ENCODE results near the gene C12orf50. TPM values are rescaled to one million over a fixed set of nuclear protein-coding genes. Genes with fewer than 3 reads are reported as not detected.

The C12orf50 gene, protein sequence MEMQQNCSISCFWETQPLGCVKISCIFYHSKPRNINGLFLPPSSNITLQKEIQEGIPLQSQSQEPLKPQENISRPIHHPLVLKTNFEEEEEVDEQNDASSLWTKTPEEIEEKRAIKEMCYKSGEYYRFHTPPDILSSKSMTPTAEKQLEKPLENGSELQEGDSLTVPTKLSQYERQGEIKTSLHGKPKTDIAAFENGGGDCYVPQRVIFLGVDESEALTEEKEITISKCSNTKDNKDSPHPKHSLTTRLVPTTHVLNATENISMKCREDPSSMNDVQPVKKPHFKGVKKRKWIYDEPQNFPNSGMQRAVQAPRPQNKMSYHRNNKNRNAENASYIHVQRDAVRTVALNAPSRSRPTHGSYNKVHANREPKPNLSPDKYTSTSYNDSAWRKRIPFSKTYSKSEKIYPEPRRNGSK
- total RNA-seq: not detected

DNA sequence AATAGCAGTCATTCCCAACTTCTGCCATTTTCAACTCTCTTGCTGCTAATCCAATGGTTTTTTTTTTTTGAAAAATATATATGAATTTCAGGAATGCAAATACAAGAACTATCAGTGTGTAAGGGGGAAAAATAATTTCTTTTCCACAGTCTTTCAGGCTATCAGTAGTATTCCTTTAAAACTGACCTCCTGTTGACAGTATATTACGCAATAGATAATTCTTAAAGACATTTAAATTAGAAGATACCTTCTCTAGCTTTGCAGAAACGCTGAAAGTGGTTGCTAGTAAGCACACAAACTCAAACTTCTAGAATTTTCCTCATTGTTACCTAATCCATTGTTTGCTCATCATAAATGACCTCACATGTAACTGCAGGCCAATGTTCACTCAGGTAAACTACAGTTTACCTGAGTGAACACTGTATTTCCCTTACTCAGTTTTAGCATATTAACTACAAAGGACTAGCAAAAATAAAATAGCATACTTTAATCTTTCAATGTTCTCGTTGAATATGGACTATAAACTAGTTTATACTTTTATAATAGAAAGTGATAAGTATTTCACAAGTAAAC lies at the start of gene C12orf50:
C12orf50 (minus strand) TSS at position 309 of the 573 bp plus-strand sequence. CDS start 2,439 bp downstream, outside the sequence.
- Histone ChIP-seq H3K36me3 (no peaks in the 10 kb centered on the region), H3K9me3 (no peaks in the 10 kb centered on the region), H3K27me3 (replicated peaks; ENCODE audit: insufficient read depth) (no peaks in the 10 kb centered on the region), H3K27ac (no peak within 1 kb of the TSS), H3K4me3 (no peak within 1 kb of the TSS), H3K4me1 (ENCODE audit: control insufficient read depth in 1 of 2, low read depth in 2 of 2) (peaks cover 2 to 3% of the 10 kb centered on the region in 2 donors)
- no peak for DNase-seq (ENCODE audit: low spot score)
- no peak for ATAC-seq (ENCODE audit: insufficient number of reproducible peaks, low FRiP score, low read depth)
- TF ChIP-seq, protein P1, sequence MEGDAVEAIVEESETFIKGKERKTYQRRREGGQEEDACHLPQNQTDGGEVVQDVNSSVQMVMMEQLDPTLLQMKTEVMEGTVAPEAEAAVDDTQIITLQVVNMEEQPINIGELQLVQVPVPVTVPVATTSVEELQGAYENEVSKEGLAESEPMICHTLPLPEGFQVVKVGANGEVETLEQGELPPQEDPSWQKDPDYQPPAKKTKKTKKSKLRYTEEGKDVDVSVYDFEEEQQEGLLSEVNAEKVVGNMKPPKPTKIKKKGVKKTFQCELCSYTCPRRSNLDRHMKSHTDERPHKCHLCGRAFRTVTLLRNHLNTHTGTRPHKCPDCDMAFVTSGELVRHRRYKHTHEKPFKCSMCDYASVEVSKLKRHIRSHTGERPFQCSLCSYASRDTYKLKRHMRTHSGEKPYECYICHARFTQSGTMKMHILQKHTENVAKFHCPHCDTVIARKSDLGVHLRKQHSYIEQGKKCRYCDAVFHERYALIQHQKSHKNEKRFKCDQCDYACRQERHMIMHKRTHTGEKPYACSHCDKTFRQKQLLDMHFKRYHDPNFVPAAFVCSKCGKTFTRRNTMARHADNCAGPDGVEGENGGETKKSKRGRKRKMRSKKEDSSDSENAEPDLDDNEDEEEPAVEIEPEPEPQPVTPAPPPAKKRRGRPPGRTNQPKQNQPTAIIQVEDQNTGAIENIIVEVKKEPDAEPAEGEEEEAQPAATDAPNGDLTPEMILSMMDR (IDR thresholded peaks at IDR 0.05): no peak

DNA sequence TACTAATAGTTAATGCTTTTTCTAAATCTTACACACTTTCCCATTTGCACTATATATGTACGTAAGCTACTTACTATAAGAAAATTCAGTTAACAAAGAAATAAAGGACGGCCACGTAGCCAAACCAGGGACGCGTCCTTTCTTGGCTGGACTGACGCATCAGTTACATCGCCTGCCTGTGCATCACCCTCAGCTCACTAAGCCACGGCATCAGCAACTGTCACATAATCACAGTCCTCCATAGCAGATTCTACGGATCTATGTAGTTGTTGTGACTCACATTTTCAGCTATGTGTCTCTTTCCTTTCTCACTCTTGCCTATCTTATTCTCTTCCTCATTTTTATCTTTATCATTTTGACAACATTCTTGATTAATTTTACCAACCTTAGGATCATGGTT lies 38.1 kb upstream of the C12orf50 start:
- H3K27me3 ChIP-seq (replicated peaks; ENCODE audit: insufficient read depth): no peaks in the 10 kb centered on the region
- H3K27ac ChIP-seq: no peak overlapping the region
- H3K4me3 ChIP-seq: no peak overlapping the region
- ATAC-seq (ENCODE audit: insufficient number of reproducible peaks, low FRiP score, low read depth) (no peak), DNase-seq (ENCODE audit: low spot score) (no peak)
- no peaks in the 10 kb centered on the region for H3K4me1 ChIP-seq (ENCODE audit: control insufficient read depth in 1 of 2, low read depth in 2 of 2)
- TF ChIP-seq, protein P1 (IDR thresholded peaks at IDR 0.05): no peak
- H3K9me3 ChIP-seq: no peaks in the 10 kb centered on the region
- peaks cover 7% of the 10 kb centered on the region for H3K36me3 ChIP-seq

DNA sequence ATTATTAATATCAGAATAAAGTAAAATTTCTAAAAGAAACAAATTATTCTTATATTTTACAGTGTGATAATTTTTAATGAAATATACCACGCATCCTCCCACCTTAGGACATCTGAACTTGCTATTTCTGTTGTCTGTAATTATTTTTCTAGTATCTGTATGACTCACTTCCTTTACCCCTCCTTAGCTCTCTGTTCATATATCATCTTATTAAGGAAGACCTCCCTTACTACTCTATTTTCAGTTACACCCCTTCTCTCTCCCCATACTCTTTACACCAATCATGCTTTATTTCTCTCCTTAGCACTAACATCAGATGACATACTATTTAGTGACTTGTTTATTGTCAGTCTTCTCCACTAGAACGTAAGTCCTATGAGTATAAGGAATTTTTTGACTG lies 34.2 kb upstream of the C12orf50 start:
- H3K27me3 ChIP-seq (replicated peaks; ENCODE audit: insufficient read depth): no peaks in the 10 kb centered on the region
- TF ChIP-seq, protein P1 (IDR thresholded peaks at IDR 0.05): no peak
- H3K36me3 ChIP-seq: no peaks in the 10 kb centered on the region
- no peaks in the 10 kb centered on the region for H3K4me1 ChIP-seq (ENCODE audit: control insufficient read depth in 1 of 2, low read depth in 2 of 2)
- DNase-seq (ENCODE audit: low spot score) (no peak), ATAC-seq (ENCODE audit: insufficient number of reproducible peaks, low FRiP score, low read depth) (no peak)
- no peak overlapping the region for H3K4me3 ChIP-seq
- H3K27ac ChIP-seq: no peak overlapping the region
- no peaks in the 10 kb centered on the region for H3K9me3 ChIP-seq

DNA sequence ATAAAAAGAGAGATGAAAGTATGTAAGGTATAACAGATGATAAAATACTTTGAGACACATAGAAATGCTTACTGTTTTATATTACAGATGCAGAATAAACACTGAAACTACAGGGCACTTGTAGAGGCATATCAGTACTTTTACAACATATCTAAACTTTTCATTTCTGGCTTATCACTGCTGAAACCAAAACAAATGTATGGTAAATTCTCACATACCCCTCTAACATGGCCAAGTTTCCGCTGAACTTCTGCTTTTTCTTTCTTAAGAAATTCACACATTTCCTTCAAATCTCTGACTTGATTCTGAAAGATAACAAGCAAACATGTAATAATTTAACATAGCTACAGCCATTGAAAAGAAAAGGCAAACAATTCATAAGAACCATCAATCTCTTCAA lies 33.3 kb upstream of the C12orf50 start:
- TF ChIP-seq, protein P1 (IDR thresholded peaks at IDR 0.05): no peak

DNA sequence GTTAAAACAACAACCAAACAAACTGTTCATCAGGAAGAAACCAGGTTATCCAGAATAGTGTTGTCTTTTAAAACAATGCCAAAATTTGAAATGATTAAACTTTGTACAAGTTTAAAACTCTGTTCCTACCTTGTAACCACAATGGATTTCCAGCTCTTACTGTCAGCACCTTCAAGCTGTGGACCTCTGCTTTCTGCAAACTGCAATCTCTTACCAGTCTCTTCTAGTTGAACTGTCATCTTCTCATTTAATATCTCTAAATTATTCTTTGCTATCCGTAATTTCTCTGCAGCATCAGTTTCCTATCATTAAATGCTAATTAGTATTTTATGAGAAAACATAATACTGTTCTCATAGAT lies 29.5 kb upstream of the C12orf50 start:
- Histone ChIP-seq H3K36me3 (no peaks in the 10 kb centered on the region), H3K4me3 (no peak overlapping the region), H3K27ac (no peak overlapping the region), H3K27me3 (replicated peaks; ENCODE audit: insufficient read depth) (no peaks in the 10 kb centered on the region), H3K4me1 (ENCODE audit: control insufficient read depth in 1 of 2, low read depth in 2 of 2) (no peaks in the 10 kb centered on the region), H3K9me3 (no peaks in the 10 kb centered on the region)
- no peak for DNase-seq (ENCODE audit: low spot score)
- TF ChIP-seq, protein P1 (IDR thresholded peaks at IDR 0.05): no peak
- ATAC-seq (ENCODE audit: insufficient number of reproducible peaks, low FRiP score, low read depth): no peak

More for the DNA sequence above, 33.3 kb upstream of the C12orf50 start:
- DNase-seq (ENCODE audit: low spot score): no peak
- no peak overlapping the region for H3K27ac ChIP-seq
- H3K36me3 ChIP-seq: no peaks in the 10 kb centered on the region
- no peak overlapping the region for H3K4me3 ChIP-seq
- H3K4me1 ChIP-seq (ENCODE audit: control insufficient read depth in 1 of 2, low read depth in 2 of 2): no peaks in the 10 kb centered on the region
- no peaks in the 10 kb centered on the region for H3K9me3 ChIP-seq
- ATAC-seq (ENCODE audit: insufficient number of reproducible peaks, low FRiP score, low read depth): no peak
- no peaks in the 10 kb centered on the region for H3K27me3 ChIP-seq (replicated peaks; ENCODE audit: insufficient read depth)

Measured in thoracic aorta (tissue), 2 donors.